COLO668 (cell line): Measurements from ENCODE around the gene DISC1.
A peak's percentile ranks its signal among the peaks of the same experiment; 100 is the strongest.
"Not testable (repeated sequence)": the region's sequence is repeated elsewhere in the genome, so short reads cannot be mapped to it uniquely, and the experiment has no call there.

Experiments used
- DNase-seq: peaks from one replicate; lab custom pipeline; 2025; ENCODE audit not compliant: unreplicated experiment; lab: John Stamatoyannopoulos, UW

DISC1 gene

GRCh38 chr1:231605149-231606100 lies 21.2 kb upstream of the DISC1 start:
- no peak for DNase-seq

- DNase-seq, result no peak
These were observed 19.9 kb upstream of the DISC1 start for GRCh38 chr1:231606712-231607111.

GRCh38 chr1:231610388-231610787 lies 16.2 kb upstream of the DISC1 start:
- no peak for DNase-seq

DNA sequence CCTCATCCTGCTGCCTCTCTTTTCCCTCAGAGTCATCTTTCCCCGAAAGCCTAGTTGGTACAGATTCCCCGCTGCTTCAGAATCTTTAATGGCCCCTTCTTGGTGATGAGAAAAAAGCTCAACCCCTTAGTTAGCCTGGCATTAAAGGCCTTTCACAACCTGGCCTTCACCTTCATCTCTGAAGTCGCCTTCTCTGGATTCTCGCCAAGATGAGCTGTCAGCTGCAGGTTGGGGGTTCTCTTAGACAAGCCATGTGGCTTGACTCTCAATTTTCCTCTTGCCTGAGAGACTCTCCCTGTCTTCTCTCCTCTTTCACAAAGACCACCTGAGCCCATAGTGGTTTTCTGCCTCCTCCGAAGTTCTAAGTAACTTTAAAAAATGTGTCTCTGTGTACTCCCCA lies 15.5 kb upstream of the DISC1 start:
- DNase-seq, result no peak

DNA sequence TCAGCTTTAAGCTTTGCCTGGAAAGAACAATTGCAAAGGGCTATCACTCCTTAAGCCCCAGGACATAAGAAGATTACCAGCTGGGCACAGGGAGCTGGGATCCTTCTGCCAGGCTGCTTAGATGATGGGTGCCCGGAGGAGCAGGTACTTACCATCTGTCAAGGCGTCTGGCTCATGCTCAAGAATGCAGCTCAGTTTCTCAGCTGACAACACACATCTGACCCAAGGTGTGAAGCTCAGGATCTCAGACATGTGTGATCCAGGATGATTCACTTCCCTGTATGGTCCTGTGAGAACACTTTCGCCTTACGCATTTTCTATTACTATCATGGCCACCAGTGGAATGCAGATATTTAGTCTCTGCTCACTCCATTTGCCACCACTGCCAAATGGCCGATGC lies 14.7 kb upstream of the DISC1 start:
- no peak for DNase-seq

GRCh38 chr1:231612393-231613089 lies 14.0 kb upstream of the DISC1 start:
- DNase-seq, result no peak

DNA sequence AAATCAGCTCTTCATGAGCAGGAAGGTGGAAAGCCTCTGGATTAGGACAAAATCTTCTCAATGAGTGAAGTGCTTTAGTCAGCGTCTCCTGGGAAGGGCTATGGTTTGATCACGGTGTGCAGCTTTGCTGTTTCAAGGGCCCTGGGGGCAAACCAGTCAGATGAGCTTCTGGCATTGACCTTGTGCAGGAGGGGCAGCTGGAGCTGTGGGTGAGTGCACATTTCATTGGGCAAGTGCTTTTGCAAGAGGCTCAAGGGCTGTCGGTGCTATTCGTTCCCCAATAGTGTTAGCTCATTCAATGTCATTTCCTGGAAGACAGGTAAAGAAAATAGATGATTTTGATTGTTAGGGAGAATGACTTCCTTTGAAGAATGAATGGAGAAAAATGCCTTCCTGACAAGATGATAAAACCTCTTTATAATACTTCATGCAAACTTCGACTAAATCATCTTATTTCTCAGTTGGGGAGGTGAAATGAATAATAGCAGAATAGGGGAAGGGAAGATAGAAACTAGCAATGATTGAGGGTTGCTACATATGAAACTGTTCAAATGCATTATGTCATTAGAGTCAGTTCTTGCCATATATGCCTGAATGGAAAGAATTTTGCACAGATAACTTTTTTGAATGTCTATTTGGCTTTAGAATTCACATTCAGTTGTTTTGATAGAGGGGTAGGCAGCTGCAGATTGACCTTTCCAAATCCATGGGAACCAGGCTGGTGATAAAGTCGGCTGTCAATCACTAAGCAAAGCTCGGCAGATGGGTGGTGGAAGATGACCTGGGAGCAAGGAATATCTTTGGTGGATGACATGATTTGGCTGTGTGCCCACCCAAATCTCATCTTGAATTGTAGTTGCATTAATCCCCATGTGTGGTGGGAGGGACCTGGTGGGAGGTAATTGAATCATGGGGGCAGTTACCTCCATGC lies 12.9 kb upstream of the DISC1 start:
- DNase-seq, result no peak

GRCh38 chr1:231616667-231617066 lies 9.9 kb upstream of the DISC1 start:
- no peak for DNase-seq

DNA sequence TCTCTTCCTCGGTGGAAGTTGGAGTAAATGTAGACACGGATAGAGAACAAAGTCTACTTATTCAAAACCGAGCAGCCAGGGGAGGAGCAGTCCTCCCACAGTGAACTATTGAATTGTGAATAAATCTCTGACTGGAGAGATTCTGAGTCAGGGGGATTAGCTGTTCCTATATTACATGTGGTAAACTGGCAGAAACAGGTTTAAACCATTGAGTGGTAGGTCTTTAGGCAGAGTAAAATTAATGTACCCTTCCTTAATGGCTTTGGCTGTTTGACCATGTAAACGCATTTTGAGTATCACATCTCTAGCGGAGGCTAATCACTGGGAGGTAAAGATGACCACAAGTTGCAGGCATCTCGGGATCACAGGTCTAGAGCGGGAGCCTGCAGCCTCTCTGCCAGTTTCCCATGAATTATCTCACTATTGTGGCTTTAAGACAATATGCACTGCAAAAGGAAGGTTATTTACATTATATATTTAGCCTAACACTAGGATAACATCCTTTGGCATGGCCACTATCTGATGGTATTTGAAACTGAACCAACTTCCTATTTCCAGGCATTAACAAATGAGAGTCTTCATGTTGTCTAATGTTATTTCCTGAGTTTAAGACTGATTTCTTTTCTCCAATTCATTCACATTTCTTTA lies 7.9 kb upstream of the DISC1 start:
- no peak for DNase-seq

DNA sequence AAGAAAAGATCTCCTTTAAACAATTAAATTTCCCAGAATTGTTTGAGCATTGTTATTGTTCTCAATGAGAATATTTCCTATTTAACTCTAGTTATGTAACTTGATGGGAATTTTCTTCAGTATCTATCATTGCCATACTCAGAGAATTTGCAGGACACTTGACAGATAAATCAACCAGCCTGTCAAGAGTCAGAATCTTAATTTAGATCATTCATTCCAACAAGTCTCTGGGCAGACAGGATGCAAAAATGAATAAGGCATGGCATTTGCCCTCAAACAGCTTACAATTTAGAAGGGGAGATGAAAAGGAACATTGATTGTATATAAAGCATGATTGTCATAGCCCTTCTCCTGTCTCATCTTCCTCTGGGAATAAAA lies 7.3 kb upstream of the DISC1 start:
- DNase-seq, result no peak

GRCh38 chr1:231625042-231625441 lies 1.5 kb upstream of the DISC1 start:
- DNase-seq, result not testable (repeated sequence)

- DNase-seq, result no peak
These were observed 535 bp upstream of the DISC1 start for GRCh38 chr1:231625975-231626534.

GRCh38 chr1:231626951-231627614 lies 493 bp downstream of the DISC1 start:
- DNase-seq, result peak; percentile 61

DNA sequence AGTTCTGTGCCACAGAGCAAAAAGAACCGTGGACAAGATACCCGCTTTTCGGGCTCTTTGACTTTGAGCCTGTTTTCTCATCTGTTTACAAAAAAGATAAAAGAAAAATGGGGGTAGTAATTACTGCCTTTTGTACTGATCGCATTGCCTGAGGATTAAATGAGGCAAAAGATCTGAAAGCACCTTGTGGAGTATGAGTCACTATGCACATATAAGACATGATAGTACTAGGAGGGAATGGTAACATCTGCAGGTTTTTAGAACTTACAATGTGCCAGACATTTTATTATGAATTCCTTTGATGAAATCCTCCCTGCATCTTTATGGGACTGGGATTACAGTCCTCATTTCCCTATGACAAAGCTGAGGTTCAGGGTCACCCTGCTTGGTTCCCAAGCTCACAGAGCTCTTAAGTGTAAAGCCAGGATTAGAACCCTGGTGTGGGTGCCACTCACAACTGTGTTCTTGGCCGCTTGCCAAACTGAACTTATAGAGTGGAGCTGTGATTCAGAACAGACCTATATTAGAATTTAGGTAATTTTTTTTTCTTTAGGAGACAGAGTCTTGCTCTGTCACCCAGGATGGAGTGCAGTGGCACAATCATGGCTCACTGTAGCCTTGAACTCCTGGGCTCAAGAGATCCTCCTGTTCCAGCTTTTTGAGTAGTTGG lies 1.8 kb downstream of the DISC1 start:
- DNase-seq, result peak; percentile 54

GRCh38 chr1:231629132-231629531 lies 2.5 kb downstream of the DISC1 start:
- no peak for DNase-seq

DNA sequence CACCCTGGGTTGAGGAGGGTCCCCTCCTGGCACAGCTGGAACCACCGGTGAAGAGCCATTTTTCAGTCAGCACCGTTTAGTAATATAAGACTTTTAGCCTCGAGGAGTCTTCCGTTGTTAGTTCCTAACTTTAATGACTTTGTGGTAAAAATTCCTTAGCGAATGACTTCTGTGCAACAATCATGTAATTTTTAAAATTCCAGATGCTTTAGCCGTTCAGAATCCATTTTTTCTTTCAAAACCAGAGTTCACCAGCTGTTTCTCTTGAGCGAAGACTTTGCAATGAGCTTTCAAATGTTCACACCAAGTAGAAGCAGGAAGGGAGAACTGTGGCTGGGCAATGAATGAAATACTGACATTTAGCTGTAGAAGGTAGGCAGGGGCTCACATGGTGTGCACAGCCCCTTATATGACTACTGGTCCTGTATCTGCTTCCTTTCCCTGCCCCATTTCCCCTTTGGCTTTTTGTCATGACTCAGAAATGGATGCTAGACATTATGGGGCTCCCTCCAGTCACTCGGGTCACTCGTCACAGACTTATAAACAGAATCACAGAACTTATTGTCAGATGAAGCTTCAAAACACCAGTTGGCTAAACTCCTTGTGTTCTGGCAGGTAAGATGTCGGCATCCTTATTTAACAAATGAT lies 4.1 kb downstream of the DISC1 start:
- DNase-seq, result no peak

DNA sequence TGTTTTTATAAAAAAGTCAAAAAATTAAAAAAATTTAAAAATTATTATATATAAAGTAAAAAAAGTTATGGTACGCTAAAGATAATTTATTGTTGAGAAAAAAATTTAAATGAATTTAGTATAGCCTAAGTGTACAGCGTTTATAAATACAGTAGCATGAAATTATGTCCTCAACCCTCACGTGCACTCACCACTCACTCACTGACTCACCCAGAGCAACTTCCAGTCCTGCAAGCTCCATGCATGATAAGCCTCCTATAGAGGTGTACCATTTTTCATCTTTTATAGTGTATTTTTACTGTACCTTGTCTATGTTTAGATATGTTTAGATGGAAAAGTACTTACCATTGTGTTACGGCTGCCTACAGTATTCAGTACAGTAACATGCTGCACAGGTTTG lies 5.1 kb downstream of the DISC1 start:
- no peak for DNase-seq

- DNase-seq, result no peak
These were observed 5.5 kb downstream of the DISC1 start for GRCh38 chr1:231632119-231632518.
